Adrenal gland (tissue), 5 donors: ENCODE results near the gene GGTA1.

Experiments
- CTCF ChIP-seq, 6 experiments: fragments of 450-650 bp in 4 of 6; fragments of 200-600 bp in 2 of 6; sonication (generic) in 1 of 6; IDR thresholded peaks; 1 replicate in 5 of 6; 2 replicates in 1 of 6; pipeline versions ENCODE4 v1.5.1 to v1.8.0; 2016 to 2021; ENCODE audit warnings: antibody characterized with exemption in 6 of 6, mild to moderate bottlenecking in 2 of 6, moderate library complexity in 1 of 6
- POLR2A ChIP-seq, 2 donors: fragments of 450-650 bp; IDR thresholded peaks; one replicate each; pipeline ENCODE4 v1.6.1; 2017; ENCODE audit warnings: antibody characterized with exemption in 2 of 2, mild to moderate bottlenecking in 2 of 2, moderate library complexity in 1 of 2
- donor health status: DM: no; HTN: no; CAD: no.

DNA sequence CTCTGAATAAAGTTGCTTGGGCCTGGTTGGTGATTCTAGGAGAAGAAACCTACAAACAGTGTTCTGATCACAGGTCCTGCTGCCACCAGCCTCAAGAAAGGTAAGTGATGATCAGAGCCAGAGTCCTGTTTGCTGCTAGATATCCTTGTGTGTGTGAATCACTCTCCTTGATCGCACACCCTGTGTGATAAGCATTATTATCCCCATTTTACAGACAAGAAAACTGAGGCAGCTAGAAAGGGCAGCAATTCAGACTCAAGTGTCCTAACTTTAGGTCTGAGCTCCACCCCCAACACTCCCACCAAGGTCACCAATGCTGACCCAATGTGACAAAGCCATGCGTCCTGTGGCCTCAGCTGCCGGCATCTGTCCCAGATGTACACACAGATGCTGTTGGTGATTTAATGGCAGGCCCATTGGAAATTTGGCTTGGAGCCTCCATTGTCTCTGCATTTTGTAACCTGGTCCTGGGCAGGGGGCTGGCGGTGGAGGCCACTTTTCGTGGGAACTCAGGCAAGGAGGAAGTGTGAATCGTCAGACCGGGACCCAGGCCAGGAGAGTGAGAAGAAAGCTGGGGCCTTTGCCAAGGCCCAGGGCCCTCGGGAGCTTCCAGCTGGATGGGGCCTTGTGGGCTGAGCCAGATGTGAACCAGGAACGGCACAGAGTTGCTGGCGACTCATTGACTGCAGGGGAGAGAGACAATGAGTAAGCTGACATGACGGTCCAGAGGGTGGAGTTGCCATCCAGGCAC, 29.8 kb upstream of the GGTA1 start:
- no peak for TF ChIP-seq POLR2A (IDR thresholded peaks at IDR 0.05)
- no peak for TF ChIP-seq CTCF (IDR thresholded peaks at IDR 0.05)
